GM23338 (cell line): Measurements from ENCODE around the gene RASAL3. TPM values are rescaled to one million over a fixed set of nuclear protein-coding genes. Genes with fewer than 3 reads are reported as not detected.

Experiments
- ATAC-seq: fragments of 200-7000 bp; cut with Tn5 transposase; 3 replicates; pipeline ENCODE4 v1.9.1; 2020
- DNase-seq: peaks from one replicate; pipeline ENCODE4 v3.0.0-alpha.2; 2015; ENCODE audit warnings: low spot score
- H2AFZ ChIP-seq: fragments of 200-600 bp; sonication (generic); 2 replicates; pipeline ENCODE4 v1.8.0; 2016; ENCODE audit warnings: antibody characterized with exemption, mild to moderate bottlenecking, moderate library complexity
- H3F3A ChIP-seq: fragments of 200-600 bp; sonication (generic); replicated peaks from 2 replicates; pipeline ENCODE4 v1.8.0; 2017; ENCODE audit warnings: antibody characterized with exemption, mixed run types, low read depth
- H3K27ac ChIP-seq: fragments of 200-600 bp; sonication (generic); 2 replicates; pipeline ENCODE4 v1.6.1; 2016; ENCODE audit warnings: low read depth
- H3K27me3 ChIP-seq: fragments of 200-600 bp; sonication (generic); 2 replicates; pipeline ENCODE4 v1.8.0; 2016; ENCODE audit warnings: mild to moderate bottlenecking, mixed run types, moderate library complexity; ENCODE audit not compliant: insufficient read depth
- H3K36me3 ChIP-seq: fragments of 200-600 bp; sonication (generic); 2 replicates; pipeline ENCODE4 v1.8.0; 2016; ENCODE audit warnings: mild to moderate bottlenecking; ENCODE audit not compliant: insufficient read depth
- H3K4me1 ChIP-seq: fragments of 200-600 bp; sonication (generic); 2 replicates; pipeline ENCODE4 v1.8.0; 2016; ENCODE audit warnings: mild to moderate bottlenecking, moderate library complexity; ENCODE audit not compliant: insufficient read depth
- H3K4me2 ChIP-seq: fragments of 200-600 bp; sonication (generic); 2 replicates; pipeline ENCODE4 v1.7.1; 2017; ENCODE audit warnings: mixed run types
- H3K4me3 ChIP-seq: fragments of 200-600 bp; sonication (generic); 2 replicates; pipeline ENCODE4 v1.6.1; 2016; ENCODE audit warnings: mixed run types
- H3K79me2 ChIP-seq: fragments of 200-600 bp; sonication (generic); replicated peaks from 2 replicates; pipeline ENCODE4 v1.8.0; 2017; ENCODE audit warnings: mild to moderate bottlenecking; ENCODE audit not compliant: insufficient read depth
- H3K9me2 ChIP-seq: fragments of 200-600 bp; sonication (generic); 2 replicates; pipeline ENCODE4 v1.8.0; 2017; ENCODE audit not compliant: insufficient read depth
- H4K20me1 ChIP-seq: fragments of 200-600 bp; sonication (generic); replicated peaks from 2 replicates; pipeline ENCODE4 v1.8.0; 2017; ENCODE audit warnings: mild to moderate bottlenecking; ENCODE audit not compliant: insufficient read depth
- H3K27ac Mint-ChIP-seq: 2 replicates; pipeline ENCODE4 v1.8.0; 2020; ENCODE audit warnings: inconsistent platforms, mild to moderate bottlenecking, moderate library complexity, mixed read lengths
- H3K27me3 Mint-ChIP-seq: 3 replicates; pipeline ENCODE4 v1.8.0; 2022; ENCODE audit warnings: low read depth, mild to moderate bottlenecking, moderate library complexity, mixed read lengths, inconsistent platforms; ENCODE audit not compliant: insufficient read depth, poor library complexity
- H3K36me3 Mint-ChIP-seq: 3 replicates; pipeline ENCODE4 v1.8.0; 2021; ENCODE audit warnings: low read depth, mild to moderate bottlenecking, inconsistent platforms, moderate library complexity, mixed read lengths
- H3K4me1 Mint-ChIP-seq: 3 replicates; pipeline ENCODE4 v1.8.0; 2020; ENCODE audit warnings: mild to moderate bottlenecking, inconsistent platforms, mixed read lengths
- H3K4me3 Mint-ChIP-seq: 3 replicates; pipeline ENCODE4 v1.8.0; 2021; ENCODE audit warnings: moderate library complexity, mild to moderate bottlenecking, inconsistent platforms, mixed read lengths
- H3K9me3 Mint-ChIP-seq: 3 replicates; pipeline ENCODE4 v1.8.0; 2020; ENCODE audit warnings: moderate library complexity, mild to moderate bottlenecking, inconsistent platforms, mixed read lengths
- CREB1 ChIP-seq: fragments of 250-450 bp; sonication (Bioruptor Pico); IDR thresholded peaks from 2 replicates; pipeline ENCODE4 v1.5.0; 2020; ENCODE audit warnings: low read depth, mild to moderate bottlenecking, moderate library complexity
- EZH2phosphoT487 ChIP-seq: fragments of 200-600 bp; sonication (generic); IDR thresholded peaks from one replicate; pipeline ENCODE4 v1.8.1; 2018; ENCODE audit warnings: antibody characterized with exemption; ENCODE audit not compliant: unreplicated experiment
- JUNB ChIP-seq: IDR thresholded peaks from one replicate; pipeline ENCODE4 v1.6.1; 2016; ENCODE audit warnings: antibody characterized with exemption; ENCODE audit not compliant: unreplicated experiment
- NANOG ChIP-seq: IDR thresholded peaks from 2 replicates; pipeline ENCODE4 v1.6.1; 2016; ENCODE audit warnings: antibody characterized with exemption, borderline replicate concordance
- POLR2AphosphoS5 ChIP-seq: IDR thresholded peaks from 2 replicates; pipeline ENCODE4 v1.6.1; 2016; ENCODE audit warnings: antibody characterized with exemption, low read depth
- REST ChIP-seq: IDR thresholded peaks from one replicate; pipeline ENCODE4 v1.6.1; 2018; ENCODE audit warnings: antibody characterized with exemption; ENCODE audit not compliant: unreplicated experiment
- polyA plus RNA-seq: library from polyadenylated mRNA; unstranded; fragments of >200 nt; fragmentation: Nextera tagmentation; extraction: Ambion mirVana; gene quantifications from 2 replicates; pipeline ENCODE4 v1.2.1, GENCODE V29; 2016
- total RNA-seq: library from RNA; depleted of rRNA; stranded (reverse); fragments of >200 nt; shearing (Covaris generic); gene quantifications from 2 replicates; pipeline ENCODE4 v1.2.3, GENCODE V29; 2014
- TF ChIP-seq, protein P1 (sequence below): IDR thresholded peaks from 2 replicates; pipeline ENCODE4 v1.6.1; 2016; ENCODE audit warnings: antibody characterized with exemption
- TF ChIP-seq, protein P2 (sequence below): fragments of 250-450 bp; sonication (Bioruptor Pico); IDR thresholded peaks from 2 replicates; pipeline ENCODE4 v1.5.0; 2020; ENCODE audit warnings: mild to moderate bottlenecking, moderate library complexity
- TF ChIP-seq, protein P3 (sequence below), 2 experiments: fragments of 200-600 bp in 1 of 2; sonication (generic) in 1 of 2; conservative IDR thresholded peaks; 2 replicates each; pipeline versions ENCODE4 v1.5.1 to v1.6.1; 2016 to 2017; ENCODE audit warnings: antibody characterized with exemption in 2 of 2, low read depth in 2 of 2, mild to moderate bottlenecking in 2 of 2, moderate library complexity in 1 of 2

RASAL3 gene
- total and polyA plus RNA-seq, 2 experiments from 2014 or later = 1.8 to 1.9 TPM

GRCh38 chr19:15425321-15425950 is 38.9 kb downstream of the RASAL3 start:
- Histone ChIP-seq H3K27ac (no peak overlapping the region), H3K79me2 (peaks cover 5% of the 10 kb centered on the region), H3K27me3 (no peaks in the 10 kb centered on the region), H3K36me3 (no peaks in the 10 kb centered on the region), H3K4me2 (no peak overlapping the region), H3K9me2 (no peaks in the 10 kb centered on the region), H4K20me1 (peaks cover 1% of the 10 kb centered on the region; the same call in 1 of the 2 replicates), H3K4me3 (no peak overlapping the region), H3K4me1 (no peaks in the 10 kb centered on the region), H2AFZ (no peak overlapping the region), H3F3A (peaks cover 4% of the 10 kb centered on the region; the same call in 1 of the 2 replicates)
- TF ChIP-seq, protein P1, sequence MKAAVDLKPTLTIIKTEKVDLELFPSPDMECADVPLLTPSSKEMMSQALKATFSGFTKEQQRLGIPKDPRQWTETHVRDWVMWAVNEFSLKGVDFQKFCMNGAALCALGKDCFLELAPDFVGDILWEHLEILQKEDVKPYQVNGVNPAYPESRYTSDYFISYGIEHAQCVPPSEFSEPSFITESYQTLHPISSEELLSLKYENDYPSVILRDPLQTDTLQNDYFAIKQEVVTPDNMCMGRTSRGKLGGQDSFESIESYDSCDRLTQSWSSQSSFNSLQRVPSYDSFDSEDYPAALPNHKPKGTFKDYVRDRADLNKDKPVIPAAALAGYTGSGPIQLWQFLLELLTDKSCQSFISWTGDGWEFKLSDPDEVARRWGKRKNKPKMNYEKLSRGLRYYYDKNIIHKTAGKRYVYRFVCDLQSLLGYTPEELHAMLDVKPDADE = no peak
- no peak for TF ChIP-seq JUNB
- TF ChIP-seq REST = no peak
- TF ChIP-seq CREB1 (CRISPR knock-in tag) = no peak
- TF ChIP-seq POLR2AphosphoS5 = no peak
- TF ChIP-seq, protein P2, sequence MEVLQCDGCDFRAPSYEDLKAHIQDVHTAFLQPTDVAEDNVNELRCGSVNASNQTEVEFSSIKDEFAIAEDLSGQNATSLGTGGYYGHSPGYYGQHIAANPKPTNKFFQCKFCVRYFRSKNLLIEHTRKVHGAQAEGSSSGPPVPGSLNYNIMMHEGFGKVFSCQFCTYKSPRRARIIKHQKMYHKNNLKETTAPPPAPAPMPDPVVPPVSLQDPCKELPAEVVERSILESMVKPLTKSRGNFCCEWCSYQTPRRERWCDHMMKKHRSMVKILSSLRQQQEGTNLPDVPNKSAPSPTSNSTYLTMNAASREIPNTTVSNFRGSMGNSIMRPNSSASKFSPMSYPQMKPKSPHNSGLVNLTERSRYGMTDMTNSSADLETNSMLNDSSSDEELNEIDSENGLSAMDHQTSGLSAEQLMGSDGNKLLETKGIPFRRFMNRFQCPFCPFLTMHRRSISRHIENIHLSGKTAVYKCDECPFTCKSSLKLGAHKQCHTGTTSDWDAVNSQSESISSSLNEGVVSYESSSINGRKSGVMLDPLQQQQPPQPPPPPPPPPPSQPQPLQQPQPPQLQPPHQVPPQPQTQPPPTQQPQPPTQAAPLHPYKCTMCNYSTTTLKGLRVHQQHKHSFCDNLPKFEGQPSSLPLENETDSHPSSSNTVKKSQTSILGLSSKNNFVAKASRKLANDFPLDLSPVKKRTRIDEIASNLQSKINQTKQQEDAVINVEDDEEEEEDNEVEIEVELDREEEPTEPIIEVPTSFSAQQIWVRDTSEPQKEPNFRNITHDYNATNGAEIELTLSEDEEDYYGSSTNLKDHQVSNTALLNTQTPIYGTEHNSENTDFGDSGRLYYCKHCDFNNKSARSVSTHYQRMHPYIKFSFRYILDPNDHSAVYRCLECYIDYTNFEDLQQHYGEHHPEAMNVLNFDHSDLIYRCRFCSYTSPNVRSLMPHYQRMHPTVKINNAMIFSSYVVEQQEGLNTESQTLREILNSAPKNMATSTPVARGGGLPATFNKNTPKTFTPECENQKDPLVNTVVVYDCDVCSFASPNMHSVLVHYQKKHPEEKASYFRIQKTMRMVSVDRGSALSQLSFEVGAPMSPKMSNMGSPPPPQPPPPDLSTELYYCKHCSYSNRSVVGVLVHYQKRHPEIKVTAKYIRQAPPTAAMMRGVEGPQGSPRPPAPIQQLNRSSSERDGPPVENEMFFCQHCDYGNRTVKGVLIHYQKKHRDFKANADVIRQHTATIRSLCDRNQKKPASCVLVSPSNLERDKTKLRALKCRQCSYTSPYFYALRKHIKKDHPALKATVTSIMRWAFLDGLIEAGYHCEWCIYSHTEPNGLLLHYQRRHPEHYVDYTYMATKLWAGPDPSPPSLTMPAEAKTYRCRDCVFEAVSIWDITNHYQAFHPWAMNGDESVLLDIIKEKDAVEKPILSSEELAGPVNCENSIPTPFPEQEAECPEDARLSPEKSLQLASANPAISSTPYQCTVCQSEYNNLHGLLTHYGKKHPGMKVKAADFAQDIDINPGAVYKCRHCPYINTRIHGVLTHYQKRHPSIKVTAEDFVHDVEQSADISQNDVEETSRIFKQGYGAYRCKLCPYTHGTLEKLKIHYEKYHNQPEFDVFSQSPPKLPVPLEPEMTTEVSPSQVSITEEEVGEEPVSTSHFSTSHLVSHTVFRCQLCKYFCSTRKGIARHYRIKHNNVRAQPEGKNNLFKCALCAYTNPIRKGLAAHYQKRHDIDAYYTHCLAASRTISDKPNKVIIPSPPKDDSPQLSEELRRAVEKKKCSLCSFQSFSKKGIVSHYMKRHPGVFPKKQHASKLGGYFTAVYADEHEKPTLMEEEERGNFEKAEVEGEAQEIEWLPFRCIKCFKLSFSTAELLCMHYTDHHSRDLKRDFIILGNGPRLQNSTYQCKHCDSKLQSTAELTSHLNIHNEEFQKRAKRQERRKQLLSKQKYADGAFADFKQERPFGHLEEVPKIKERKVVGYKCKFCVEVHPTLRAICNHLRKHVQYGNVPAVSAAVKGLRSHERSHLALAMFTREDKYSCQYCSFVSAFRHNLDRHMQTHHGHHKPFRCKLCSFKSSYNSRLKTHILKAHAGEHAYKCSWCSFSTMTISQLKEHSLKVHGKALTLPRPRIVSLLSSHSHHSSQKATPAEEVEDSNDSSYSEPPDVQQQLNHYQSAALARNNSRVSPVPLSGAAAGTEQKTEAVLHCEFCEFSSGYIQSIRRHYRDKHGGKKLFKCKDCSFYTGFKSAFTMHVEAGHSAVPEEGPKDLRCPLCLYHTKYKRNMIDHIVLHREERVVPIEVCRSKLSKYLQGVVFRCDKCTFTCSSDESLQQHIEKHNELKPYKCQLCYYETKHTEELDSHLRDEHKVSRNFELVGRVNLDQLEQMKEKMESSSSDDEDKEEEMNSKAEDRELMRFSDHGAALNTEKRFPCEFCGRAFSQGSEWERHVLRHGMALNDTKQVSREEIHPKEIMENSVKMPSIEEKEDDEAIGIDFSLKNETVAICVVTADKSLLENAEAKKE (CRISPR knock-in tag) = no peak
- TF ChIP-seq NANOG = no peak
- TF ChIP-seq, protein P3, sequence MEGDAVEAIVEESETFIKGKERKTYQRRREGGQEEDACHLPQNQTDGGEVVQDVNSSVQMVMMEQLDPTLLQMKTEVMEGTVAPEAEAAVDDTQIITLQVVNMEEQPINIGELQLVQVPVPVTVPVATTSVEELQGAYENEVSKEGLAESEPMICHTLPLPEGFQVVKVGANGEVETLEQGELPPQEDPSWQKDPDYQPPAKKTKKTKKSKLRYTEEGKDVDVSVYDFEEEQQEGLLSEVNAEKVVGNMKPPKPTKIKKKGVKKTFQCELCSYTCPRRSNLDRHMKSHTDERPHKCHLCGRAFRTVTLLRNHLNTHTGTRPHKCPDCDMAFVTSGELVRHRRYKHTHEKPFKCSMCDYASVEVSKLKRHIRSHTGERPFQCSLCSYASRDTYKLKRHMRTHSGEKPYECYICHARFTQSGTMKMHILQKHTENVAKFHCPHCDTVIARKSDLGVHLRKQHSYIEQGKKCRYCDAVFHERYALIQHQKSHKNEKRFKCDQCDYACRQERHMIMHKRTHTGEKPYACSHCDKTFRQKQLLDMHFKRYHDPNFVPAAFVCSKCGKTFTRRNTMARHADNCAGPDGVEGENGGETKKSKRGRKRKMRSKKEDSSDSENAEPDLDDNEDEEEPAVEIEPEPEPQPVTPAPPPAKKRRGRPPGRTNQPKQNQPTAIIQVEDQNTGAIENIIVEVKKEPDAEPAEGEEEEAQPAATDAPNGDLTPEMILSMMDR (conservative IDR thresholded peaks at IDR 0.05; ENCODE audit: low read depth in 2 of 2) = no peak
- no peak for TF ChIP-seq EZH2phosphoT487
- Mint-ChIP-seq H3K4me3 (no peak overlapping the region), H3K36me3 (peaks cover 37% of the 10 kb centered on the region), H3K27ac (no peak overlapping the region), H3K27me3 (peaks cover 8% of the 10 kb centered on the region), H3K4me1 (peaks cover 1% of the 10 kb centered on the region), H3K9me3 (no peaks in the 10 kb centered on the region)
- DNase-seq = no peak
- ATAC-seq = no peak
